Measurements from ENCODE around the gene TMEM235. TPM values are rescaled to one million over a fixed set of nuclear protein-coding genes. Genes with fewer than 3 reads are reported as not detected.

The TMEM235 gene
- total and polyA plus RNA-seq, 9 of the 15 experiments (the other 6 are each of a cell fraction or from before 2014, with no cell fraction given) = not detected

DNA sequence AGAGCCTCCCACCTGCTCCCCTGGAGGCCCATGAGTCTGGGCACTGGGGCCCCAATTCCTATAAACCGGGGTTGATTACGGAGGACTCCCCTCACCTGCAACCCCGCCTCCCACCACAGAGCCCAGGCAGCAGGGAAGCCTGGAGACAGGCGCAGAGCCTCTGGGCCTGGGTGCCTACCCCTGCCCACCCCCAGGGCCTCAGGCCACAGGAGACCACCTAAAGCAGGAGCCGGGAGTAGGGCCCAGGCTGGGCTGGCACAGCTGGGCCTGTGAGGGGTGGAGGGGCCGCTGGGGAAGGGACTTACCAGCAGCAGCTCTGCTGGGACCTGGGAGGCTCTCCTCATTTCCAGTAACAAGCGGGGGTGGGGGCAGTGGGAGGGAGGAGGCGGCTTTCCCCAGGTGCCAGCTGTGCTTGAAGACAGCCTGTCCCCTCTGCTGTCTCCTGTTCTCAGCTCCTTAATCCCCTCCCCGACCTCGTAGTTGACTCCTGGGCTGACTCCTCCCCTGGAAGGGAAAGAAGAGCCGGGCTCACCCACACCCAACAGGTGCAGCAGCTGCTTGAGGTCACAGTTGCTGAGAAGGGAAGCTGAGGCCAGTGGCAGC is 46.8 kb downstream of the TMEM235 start (continued):
- TF ChIP-seq, protein P1, sequence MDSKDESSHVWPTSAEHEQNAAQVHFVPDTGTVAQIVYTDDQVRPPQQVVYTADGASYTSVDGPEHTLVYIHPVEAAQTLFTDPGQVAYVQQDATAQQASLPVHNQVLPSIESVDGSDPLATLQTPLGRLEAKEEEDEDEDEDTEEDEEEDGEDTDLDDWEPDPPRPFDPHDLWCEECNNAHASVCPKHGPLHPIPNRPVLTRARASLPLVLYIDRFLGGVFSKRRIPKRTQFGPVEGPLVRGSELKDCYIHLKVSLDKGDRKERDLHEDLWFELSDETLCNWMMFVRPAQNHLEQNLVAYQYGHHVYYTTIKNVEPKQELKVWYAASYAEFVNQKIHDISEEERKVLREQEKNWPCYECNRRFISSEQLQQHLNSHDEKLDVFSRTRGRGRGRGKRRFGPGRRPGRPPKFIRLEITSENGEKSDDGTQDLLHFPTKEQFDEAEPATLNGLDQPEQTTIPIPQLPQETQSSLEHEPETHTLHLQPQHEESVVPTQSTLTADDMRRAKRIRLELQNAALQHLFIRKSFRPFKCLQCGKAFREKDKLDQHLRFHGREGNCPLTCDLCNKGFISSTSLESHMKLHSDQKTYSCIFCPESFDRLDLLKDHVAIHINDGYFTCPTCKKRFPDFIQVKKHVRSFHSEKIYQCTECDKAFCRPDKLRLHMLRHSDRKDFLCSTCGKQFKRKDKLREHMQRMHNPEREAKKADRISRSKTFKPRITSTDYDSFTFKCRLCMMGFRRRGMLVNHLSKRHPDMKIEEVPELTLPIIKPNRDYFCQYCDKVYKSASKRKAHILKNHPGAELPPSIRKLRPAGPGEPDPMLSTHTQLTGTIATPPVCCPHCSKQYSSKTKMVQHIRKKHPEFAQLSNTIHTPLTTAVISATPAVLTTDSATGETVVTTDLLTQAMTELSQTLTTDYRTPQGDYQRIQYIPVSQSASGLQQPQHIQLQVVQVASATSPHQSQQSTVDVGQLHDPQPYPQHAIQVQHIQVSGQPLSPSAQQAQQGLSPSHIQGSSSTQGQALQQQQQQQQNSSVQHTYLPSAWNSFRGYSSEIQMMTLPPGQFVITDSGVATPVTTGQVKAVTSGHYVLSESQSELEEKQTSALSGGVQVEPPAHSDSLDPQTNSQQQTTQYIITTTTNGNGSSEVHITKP (IDR thresholded peaks at IDR 0.05; ENCODE audit: partially characterized antibody) = peak; percentile 71
- no peak for TF ChIP-seq ZMIZ1 (IDR thresholded peaks at IDR 0.05; ENCODE audit: low read depth in 2 of 2, low read length in 2 of 2)
- TF ChIP-seq, protein P2, sequence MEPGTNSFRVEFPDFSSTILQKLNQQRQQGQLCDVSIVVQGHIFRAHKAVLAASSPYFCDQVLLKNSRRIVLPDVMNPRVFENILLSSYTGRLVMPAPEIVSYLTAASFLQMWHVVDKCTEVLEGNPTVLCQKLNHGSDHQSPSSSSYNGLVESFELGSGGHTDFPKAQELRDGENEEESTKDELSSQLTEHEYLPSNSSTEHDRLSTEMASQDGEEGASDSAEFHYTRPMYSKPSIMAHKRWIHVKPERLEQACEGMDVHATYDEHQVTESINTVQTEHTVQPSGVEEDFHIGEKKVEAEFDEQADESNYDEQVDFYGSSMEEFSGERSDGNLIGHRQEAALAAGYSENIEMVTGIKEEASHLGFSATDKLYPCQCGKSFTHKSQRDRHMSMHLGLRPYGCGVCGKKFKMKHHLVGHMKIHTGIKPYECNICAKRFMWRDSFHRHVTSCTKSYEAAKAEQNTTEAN (CRISPR knock-in tag; IDR thresholded peaks at IDR 0.05) = no peak
- TF ChIP-seq ATF4 (CRISPR knock-in tag; IDR thresholded peaks at IDR 0.05) = no peak
- no peak for TF ChIP-seq PRPF4 (IDR thresholded peaks at IDR 0.05; ENCODE audit: insufficient read depth, low read depth, low read length, poor library complexity, severe bottlenecking)
- TF ChIP-seq SNAPC5 (CRISPR knock-in tag; IDR thresholded peaks at IDR 0.05) = no peak
- no peak for TF ChIP-seq ZNF57 (CRISPR knock-in tag; IDR thresholded peaks at IDR 0.05)
- no peak for TF ChIP-seq RUNX1 (IDR thresholded peaks at IDR 0.05; ENCODE audit: low read depth)
- TF ChIP-seq EGR1 (conservative IDR thresholded peaks at IDR 0.05) = peak; percentile 73
- no peak for TF ChIP-seq HES1 (IDR thresholded peaks at IDR 0.05; ENCODE audit: low read depth)
- no peak for TF ChIP-seq CCAR2 (IDR thresholded peaks at IDR 0.05; ENCODE audit: low read depth, low read length)
- TF ChIP-seq, protein P3, sequence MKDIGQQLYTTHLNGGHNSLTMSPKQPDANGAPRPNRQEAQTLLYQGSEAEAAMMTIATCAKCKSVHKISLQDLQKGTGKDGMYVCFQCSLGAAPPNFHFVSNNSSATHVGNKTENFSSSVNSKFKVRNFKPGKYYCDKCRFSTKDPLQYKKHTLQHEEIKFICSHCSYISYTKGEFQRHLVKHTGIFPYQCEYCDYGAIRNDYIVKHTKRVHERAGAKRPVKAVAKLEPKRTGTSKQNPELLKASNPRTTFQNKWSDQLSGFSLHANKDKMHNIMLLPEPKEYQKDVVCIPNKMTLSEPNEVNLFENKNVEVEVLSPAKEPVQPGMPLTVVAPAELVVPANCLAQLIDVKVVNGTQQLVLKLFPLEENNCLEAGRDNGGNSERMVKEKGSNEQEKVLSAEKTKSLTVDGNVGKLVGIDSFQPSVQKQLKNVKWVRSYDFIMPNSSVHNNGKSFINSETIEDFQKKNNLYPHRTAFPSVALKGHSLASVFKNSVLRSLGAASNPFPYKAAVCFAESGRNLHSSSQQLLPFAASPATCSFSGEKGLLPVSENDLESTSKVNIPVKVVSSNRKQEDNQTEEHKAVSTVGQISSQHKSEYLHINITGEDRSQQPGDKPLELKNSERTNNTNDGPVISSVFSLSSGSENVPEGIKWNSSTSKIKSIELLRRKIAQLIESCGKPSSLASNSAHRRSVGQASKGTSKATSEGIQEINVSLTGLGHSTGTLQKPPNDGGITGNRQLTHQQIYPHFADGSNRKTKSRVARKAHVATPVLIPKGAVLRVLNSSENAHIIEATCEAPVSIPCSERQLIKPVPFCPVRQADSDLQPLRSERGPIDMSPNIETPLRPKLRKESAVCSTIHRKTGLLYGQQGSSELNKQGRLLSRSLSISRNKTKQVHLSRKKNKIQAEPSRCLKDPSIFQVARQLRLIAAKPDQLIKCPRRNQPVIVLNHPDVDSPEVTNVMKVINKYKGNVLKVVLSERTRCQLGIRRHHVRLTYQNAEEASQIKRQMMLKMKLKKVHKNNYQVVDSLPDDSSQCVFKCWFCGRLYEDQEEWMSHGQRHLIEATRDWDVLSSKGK (CRISPR knock-in tag; IDR thresholded peaks at IDR 0.05) = no peak
